T-helper 17 cell (primary cell): ENCODE results near the gene CBLN3. TPM values are rescaled to one million over a fixed set of nuclear protein-coding genes. Genes with fewer than 3 reads are reported as not detected.
"Not testable (repeated sequence)": the region's sequence is repeated elsewhere in the genome, so short reads cannot be mapped to it uniquely, and the experiment has no call there.

Experiments used
- ATAC-seq: fragments of 150-1000 bp; cut with Tn5 transposase; 2 replicates; pipeline ENCODE4 v1.10.0; 2021; ENCODE audit warnings: mild to moderate bottlenecking, moderate library complexity
- DNase-seq, 3 donors: peaks; one replicate each; pipeline versions ENCODE4 v3.0.0 to v3.0.0-alpha.2; 2020 to 2021
- H3K9me3 ChIP-seq: one replicate; pipeline ENCODE4 v1.7.0; 2013; ENCODE audit warnings: low read length, mild to moderate bottlenecking; ENCODE audit not compliant: control insufficient read depth, poor library complexity, severe bottlenecking
- H3K27ac Mint-ChIP-seq: one replicate; pipeline ENCODE4 v1.8.0; 2022; ENCODE audit warnings: mild to moderate bottlenecking, moderate library complexity, mixed read lengths
- H3K27me3 Mint-ChIP-seq: one replicate; pipeline ENCODE4 v1.8.0; 2022; ENCODE audit warnings: mixed read lengths
- H3K36me3 Mint-ChIP-seq: one replicate; pipeline ENCODE4 v1.8.0; 2022; ENCODE audit warnings: low read depth, mixed read lengths
- H3K4me1 Mint-ChIP-seq: one replicate; pipeline ENCODE4 v1.8.0; 2022; ENCODE audit warnings: mild to moderate bottlenecking, mixed read lengths
- H3K4me3 Mint-ChIP-seq: one replicate; pipeline ENCODE4 v1.8.0; 2022; ENCODE audit warnings: mild to moderate bottlenecking, moderate library complexity, mixed read lengths
- total RNA-seq, 4 donors: library from RNA in 2 of 4; stranded (reverse) in 2 of 4; gene quantifications; one replicate each; pipeline ENCODE4 v1.2.3 and lab custom pipeline; 2022 to 2026

Gene CBLN3
- total RNA-seq: 1 to 10 TPM; 4.2 to 6.0 TPM
- total RNA-seq (lab: John Stamatoyannopoulos, UW): 5.7 to 6.7 reads per million in 2 donors

- peak within 1 kb of the TSS; percentile 96 for H3K27ac Mint-ChIP-seq
- DNase-seq: peak; percentile 80 to 83 (median 82)
- H3K4me1 Mint-ChIP-seq: peaks cover 41% of the 10 kb centered on the region
- peak within 1 kb of the TSS; percentile 93 for H3K4me3 Mint-ChIP-seq
- ATAC-seq: peak; percentile 86
- peaks cover 3% of the 10 kb centered on the region for H3K36me3 Mint-ChIP-seq
- no peaks in the 10 kb centered on the region for H3K9me3 ChIP-seq
- no peaks in the 10 kb centered on the region for H3K27me3 Mint-ChIP-seq
These were observed at the start of gene CBLN3, which contains the start of gene KHNYN for GRCh38 chr14:24429395-24430142. TSS of gene CBLN3 (minus strand) at chr14:24429668. CDS start at chr14:24429054, 614 bp downstream. TSS of gene KHNYN (plus strand) at chr14:24429954. CDS start at chr14:24430731, 777 bp downstream.

GRCh38 chr14:24475261-24475660, 45.8 kb upstream of the CBLN3 start:
- Mint-ChIP-seq H3K36me3 (peaks cover 5% of the 10 kb centered on the region), H3K4me1 (no peaks in the 10 kb centered on the region), H3K4me3 (no peak overlapping the region), H3K27ac (no peak overlapping the region), H3K27me3 (peaks cover 27% of the 10 kb centered on the region)
- no peak for ATAC-seq
- no peaks in the 10 kb centered on the region for H3K9me3 ChIP-seq
- no peak for DNase-seq

DNA sequence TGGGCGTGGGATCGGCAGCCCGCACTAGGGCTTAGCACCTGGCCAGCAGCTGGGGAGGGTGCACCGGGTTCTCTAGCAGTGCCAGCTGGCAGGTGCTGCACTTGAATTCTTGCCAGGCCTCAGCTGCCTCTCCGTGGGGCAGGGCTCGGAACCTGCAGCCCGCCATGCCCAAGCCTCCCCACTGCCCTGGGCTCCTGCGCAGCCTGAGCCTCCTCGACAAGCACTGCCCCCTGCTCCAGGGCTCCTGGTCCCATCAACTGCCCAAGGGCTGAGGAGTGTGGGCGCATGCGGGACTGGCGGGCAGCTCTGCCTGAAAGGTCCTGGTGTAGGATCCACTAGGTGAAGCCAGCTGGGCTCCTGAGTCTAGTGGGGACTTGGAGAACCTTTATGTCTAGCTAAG, 43.7 kb upstream of the CBLN3 start:
- no peak for ATAC-seq
- no peaks in the 10 kb centered on the region for H3K4me1 Mint-ChIP-seq
- no peak overlapping the region for H3K27ac Mint-ChIP-seq
- DNase-seq: no peak
- H3K36me3 Mint-ChIP-seq: peaks cover 5% of the 10 kb centered on the region
- no peak overlapping the region for H3K4me3 Mint-ChIP-seq
- peaks cover 26% of the 10 kb centered on the region for H3K27me3 Mint-ChIP-seq
- no peaks in the 10 kb centered on the region for H3K9me3 ChIP-seq

- peaks cover 25% of the 10 kb centered on the region for H3K27me3 Mint-ChIP-seq
- H3K36me3 Mint-ChIP-seq, ATAC-seq, H3K9me3 ChIP-seq, H3K4me3 Mint-ChIP-seq, H3K27ac Mint-ChIP-seq, H3K4me1 Mint-ChIP-seq, DNase-seq: not testable (repeated sequence)
These were observed 41.0 kb upstream of the CBLN3 start for GRCh38 chr14:24470450-24470849.

DNA sequence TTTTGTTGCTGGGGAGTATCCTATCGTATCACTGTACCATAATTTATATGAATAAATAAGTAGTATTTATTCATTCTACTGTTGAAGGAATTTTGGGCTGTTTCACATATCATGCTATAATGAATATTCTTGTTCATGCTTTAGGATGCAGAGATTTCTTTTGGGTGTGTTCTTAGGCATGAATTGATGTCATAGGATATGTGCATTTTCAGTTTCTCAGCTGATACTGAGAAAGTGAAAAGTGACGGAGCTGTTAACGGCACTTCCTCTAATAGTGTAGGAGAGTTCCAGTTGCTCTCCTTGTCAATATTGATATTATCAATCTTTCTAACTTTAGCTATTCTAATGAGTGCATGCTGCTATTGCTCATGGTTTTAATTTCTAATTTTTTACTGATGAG, 36.3 kb upstream of the CBLN3 start:
- no peak for DNase-seq
- H3K4me1 Mint-ChIP-seq: peaks cover 5% of the 10 kb centered on the region
- H3K27ac Mint-ChIP-seq: no peak overlapping the region
- H3K9me3 ChIP-seq: no peaks in the 10 kb centered on the region
- H3K36me3 Mint-ChIP-seq: peaks cover 2% of the 10 kb centered on the region
- ATAC-seq: no peak
- peaks cover 7% of the 10 kb centered on the region for H3K27me3 Mint-ChIP-seq
- no peak overlapping the region for H3K4me3 Mint-ChIP-seq

GRCh38 chr14:24465368-24465767, 35.9 kb upstream of the CBLN3 start:
- ATAC-seq (no peak), DNase-seq (no peak)
- H3K4me1 Mint-ChIP-seq: peaks cover 5% of the 10 kb centered on the region
- H3K9me3 ChIP-seq: no peaks in the 10 kb centered on the region
- H3K27ac Mint-ChIP-seq: no peak overlapping the region
- H3K4me3 Mint-ChIP-seq: no peak overlapping the region
- H3K36me3 Mint-ChIP-seq: peaks cover 2% of the 10 kb centered on the region
- peaks cover 4% of the 10 kb centered on the region for H3K27me3 Mint-ChIP-seq

GRCh38 chr14:24463884-24464785, 34.7 kb upstream of the CBLN3 start:
- ATAC-seq (no peak), DNase-seq (no peak)
- Mint-ChIP-seq H3K36me3 (peaks cover 2% of the 10 kb centered on the region), H3K4me1 (peaks cover 5% of the 10 kb centered on the region), H3K4me3 (no peak overlapping the region), H3K27ac (no peak overlapping the region), H3K27me3 (peaks cover 8% of the 10 kb centered on the region)
- no peaks in the 10 kb centered on the region for H3K9me3 ChIP-seq

GRCh38 chr14:24463017-24463883, 33.8 kb upstream of the CBLN3 start:
- peaks cover 5% of the 10 kb centered on the region for H3K4me1 Mint-ChIP-seq
- H3K36me3 Mint-ChIP-seq: peaks cover 2% of the 10 kb centered on the region
- no peak overlapping the region for H3K27ac Mint-ChIP-seq
- DNase-seq: no peak
- no peak for ATAC-seq
- no peaks in the 10 kb centered on the region for H3K9me3 ChIP-seq
- no peak overlapping the region for H3K4me3 Mint-ChIP-seq
- peaks cover 8% of the 10 kb centered on the region for H3K27me3 Mint-ChIP-seq

- no peak overlapping the region for H3K27ac Mint-ChIP-seq
- H3K27me3 Mint-ChIP-seq: peaks cover 4% of the 10 kb centered on the region
- no peak overlapping the region for H3K4me3 Mint-ChIP-seq
- peaks cover 5% of the 10 kb centered on the region for H3K4me1 Mint-ChIP-seq
- no peaks in the 10 kb centered on the region for H3K9me3 ChIP-seq
- ATAC-seq (no peak), DNase-seq (no peak)
- no peaks in the 10 kb centered on the region for H3K36me3 Mint-ChIP-seq
These were observed 31.9 kb upstream of the CBLN3 start for GRCh38 chr14:24461336-24461735.

DNA sequence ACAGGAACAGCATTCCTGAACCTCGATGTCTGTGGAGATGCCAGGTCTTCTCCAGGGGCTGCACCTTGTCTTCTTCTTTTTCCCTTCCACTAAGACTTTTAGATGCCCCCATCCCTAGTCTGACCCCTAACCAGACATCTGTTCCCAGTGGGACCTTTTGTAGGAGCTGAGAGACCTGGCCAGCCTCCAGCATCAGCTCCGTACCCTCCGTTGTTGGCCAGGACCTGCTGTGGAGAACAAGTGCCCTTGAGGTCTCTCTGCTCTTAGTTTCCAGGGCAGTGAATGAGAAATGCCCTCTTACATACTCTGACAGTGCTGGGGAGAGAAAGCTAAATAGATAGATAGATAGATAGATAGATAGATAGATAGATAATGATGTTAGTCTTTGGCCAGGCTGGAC, 29.9 kb upstream of the CBLN3 start:
- DNase-seq (no peak), ATAC-seq (no peak)
- H3K9me3 ChIP-seq: no peaks in the 10 kb centered on the region
- no peak overlapping the region for H3K27ac Mint-ChIP-seq
- H3K36me3 Mint-ChIP-seq: no peaks in the 10 kb centered on the region
- peaks cover under 1% of the 10 kb centered on the region for H3K4me1 Mint-ChIP-seq
- peaks cover 4% of the 10 kb centered on the region for H3K27me3 Mint-ChIP-seq
- no peak overlapping the region for H3K4me3 Mint-ChIP-seq

DNA sequence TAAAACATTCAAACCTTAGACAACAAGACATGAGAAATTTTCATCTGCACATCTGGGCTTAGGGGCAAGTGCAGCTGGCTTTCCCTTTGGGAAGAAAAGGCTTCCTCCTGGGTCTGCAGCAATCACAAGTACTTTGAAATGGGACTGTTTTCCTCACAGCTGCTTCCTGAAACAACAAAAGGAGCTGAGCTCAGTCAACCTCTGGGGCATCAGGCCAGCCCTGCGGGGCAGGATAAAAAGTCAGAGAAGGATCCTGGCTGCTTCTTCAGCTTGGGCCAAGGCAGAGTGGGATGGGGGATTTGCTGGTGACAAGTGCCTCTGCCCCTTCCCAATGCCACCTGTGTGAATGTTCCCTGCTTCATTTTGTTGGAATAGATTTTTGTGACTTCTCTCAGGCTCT, 29.3 kb upstream of the CBLN3 start:
- no peak overlapping the region for H3K4me3 Mint-ChIP-seq
- H3K36me3 Mint-ChIP-seq: no peaks in the 10 kb centered on the region
- DNase-seq: no peak
- H3K9me3 ChIP-seq: no peaks in the 10 kb centered on the region
- H3K27ac Mint-ChIP-seq: no peak overlapping the region
- H3K4me1 Mint-ChIP-seq: no peaks in the 10 kb centered on the region
- no peak for ATAC-seq
- H3K27me3 Mint-ChIP-seq: peaks cover 4% of the 10 kb centered on the region

GRCh38 chr14:24456980-24457379, 27.5 kb upstream of the CBLN3 start:
- H3K27ac Mint-ChIP-seq: no peak overlapping the region
- no peak for DNase-seq
- no peak for ATAC-seq
- H3K27me3 Mint-ChIP-seq: peaks cover 4% of the 10 kb centered on the region
- H3K4me3 Mint-ChIP-seq: no peak overlapping the region
- H3K36me3 Mint-ChIP-seq: no peaks in the 10 kb centered on the region
- H3K4me1 Mint-ChIP-seq: no peaks in the 10 kb centered on the region
- no peaks in the 10 kb centered on the region for H3K9me3 ChIP-seq

DNA sequence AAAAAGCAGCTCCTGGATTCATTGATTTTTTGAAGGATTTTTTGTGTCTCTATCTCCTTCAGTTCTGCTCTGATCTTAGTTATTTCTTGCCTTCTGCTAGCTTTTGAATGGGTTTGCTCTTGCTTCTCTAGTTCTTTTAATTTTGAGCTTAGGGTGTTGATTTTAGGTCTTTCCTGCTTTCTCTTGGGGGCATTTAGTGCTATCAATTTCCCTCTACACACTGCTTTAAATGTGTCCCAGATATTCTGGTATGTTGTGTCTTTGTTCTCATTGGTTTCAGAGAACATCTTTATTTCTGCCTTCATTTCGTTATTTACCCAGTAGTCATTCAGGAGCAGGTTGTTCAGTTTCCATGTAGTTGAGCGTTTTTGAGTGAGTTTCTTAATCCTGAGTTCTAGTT, 21.4 kb upstream of the CBLN3 start:
- H3K4me3 Mint-ChIP-seq, H3K4me1 Mint-ChIP-seq, H3K36me3 Mint-ChIP-seq, H3K27ac Mint-ChIP-seq, H3K9me3 ChIP-seq, DNase-seq, ATAC-seq, H3K27me3 Mint-ChIP-seq: not testable (repeated sequence)
